Measurements from ENCODE around the gene LRRFIP1.

The LRRFIP1 gene

DNA sequence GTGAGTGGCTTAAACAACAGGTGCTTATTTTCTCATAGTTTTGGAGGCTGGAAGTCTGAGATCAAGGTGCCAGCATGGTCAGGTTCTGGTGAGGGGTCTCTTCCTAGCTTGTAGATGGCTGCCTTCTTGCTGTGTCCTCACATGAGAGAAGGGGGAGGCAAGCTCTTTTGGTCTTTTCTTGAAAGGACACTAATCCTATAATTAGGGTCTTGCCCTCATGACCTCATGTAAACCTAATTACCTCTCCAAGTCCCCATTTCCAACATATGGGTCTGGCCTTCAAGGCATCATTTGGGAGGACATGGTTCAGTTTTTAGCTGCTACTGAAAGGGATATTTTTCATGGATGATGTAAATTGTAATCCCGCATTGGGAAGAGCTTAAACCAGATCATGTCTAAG lies 189.1 kb downstream of the LRRFIP1 start:
- no peak overlapping the region for H3K9ac ChIP-seq (ENCODE audit: low read depth, low read length)
- H3K79me2 ChIP-seq (ENCODE audit: insufficient read depth, low read length), result no peaks in the 10 kb centered on the region
- H3K4me3 ChIP-seq (ENCODE audit: low read depth in 1 of 2, low read length in 2 of 2), result no peak overlapping the region
- no peaks in the 10 kb centered on the region for H3K4me1 ChIP-seq (ENCODE audit: insufficient read depth, low read length)
- peaks cover 9% of the 10 kb centered on the region for H3K27me3 ChIP-seq (ENCODE audit: insufficient read depth, low read length, poor library complexity)
- no peaks in the 10 kb centered on the region for H4K20me1 ChIP-seq (ENCODE audit: insufficient read depth, low read length)
- H2AFZ ChIP-seq (ENCODE audit: low read depth, low read length), result no peak overlapping the region
- no peak for DNase-seq
- H3K4me2 ChIP-seq (ENCODE audit: insufficient read depth, low read length), result no peak overlapping the region
- no peak for TF ChIP-seq EZH2 (IDR thresholded peaks at IDR 0.05; ENCODE audit: borderline replicate concordance, low read depth, low read length, severe bottlenecking)
- TF ChIP-seq, protein P1, sequence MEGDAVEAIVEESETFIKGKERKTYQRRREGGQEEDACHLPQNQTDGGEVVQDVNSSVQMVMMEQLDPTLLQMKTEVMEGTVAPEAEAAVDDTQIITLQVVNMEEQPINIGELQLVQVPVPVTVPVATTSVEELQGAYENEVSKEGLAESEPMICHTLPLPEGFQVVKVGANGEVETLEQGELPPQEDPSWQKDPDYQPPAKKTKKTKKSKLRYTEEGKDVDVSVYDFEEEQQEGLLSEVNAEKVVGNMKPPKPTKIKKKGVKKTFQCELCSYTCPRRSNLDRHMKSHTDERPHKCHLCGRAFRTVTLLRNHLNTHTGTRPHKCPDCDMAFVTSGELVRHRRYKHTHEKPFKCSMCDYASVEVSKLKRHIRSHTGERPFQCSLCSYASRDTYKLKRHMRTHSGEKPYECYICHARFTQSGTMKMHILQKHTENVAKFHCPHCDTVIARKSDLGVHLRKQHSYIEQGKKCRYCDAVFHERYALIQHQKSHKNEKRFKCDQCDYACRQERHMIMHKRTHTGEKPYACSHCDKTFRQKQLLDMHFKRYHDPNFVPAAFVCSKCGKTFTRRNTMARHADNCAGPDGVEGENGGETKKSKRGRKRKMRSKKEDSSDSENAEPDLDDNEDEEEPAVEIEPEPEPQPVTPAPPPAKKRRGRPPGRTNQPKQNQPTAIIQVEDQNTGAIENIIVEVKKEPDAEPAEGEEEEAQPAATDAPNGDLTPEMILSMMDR (IDR thresholded peaks at IDR 0.05; ENCODE audit: borderline replicate concordance, extremely low read depth, low read length, poor library complexity, severe bottlenecking), result no peak
- no peak overlapping the region for H3K27ac ChIP-seq (ENCODE audit: low read length)
- H3K36me3 ChIP-seq (ENCODE audit: insufficient read depth, low read length), result no peaks in the 10 kb centered on the region
- H3K9me3 ChIP-seq (ENCODE audit: insufficient read depth, low read length, severe bottlenecking), result no peaks in the 10 kb centered on the region
- ATAC-seq (ENCODE audit: insufficient read depth, low read depth), result no peak

DNA sequence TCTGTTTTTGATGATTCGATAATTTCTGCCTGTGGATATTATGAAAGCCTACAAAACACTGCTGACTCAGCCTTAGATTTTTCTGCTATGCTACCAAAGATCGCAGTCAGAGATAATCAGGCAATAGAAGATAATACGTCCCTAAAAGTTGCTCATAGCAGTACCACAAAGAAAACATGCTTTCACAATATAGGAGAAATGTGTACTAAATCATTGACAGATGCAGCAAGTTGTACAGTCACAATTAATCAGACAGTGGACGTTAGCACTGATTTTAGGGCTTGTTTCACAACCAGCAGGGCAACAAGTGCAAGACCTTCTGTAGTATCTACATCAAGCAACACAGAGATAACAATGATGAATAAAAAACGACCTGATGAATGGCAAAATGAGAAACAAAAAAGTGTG lies 190.7 kb downstream of the LRRFIP1 start:
- Histone ChIP-seq H3K36me3 (ENCODE audit: insufficient read depth, low read length) (no peaks in the 10 kb centered on the region), H3K4me2 (ENCODE audit: insufficient read depth, low read length) (no peak overlapping the region), H3K9me3 (ENCODE audit: insufficient read depth, low read length, severe bottlenecking) (no peaks in the 10 kb centered on the region), H3K9ac (ENCODE audit: low read depth, low read length) (no peak overlapping the region), H3K4me1 (ENCODE audit: insufficient read depth, low read length) (no peaks in the 10 kb centered on the region), H2AFZ (ENCODE audit: low read depth, low read length) (no peak overlapping the region), H3K27ac (ENCODE audit: low read length) (no peak overlapping the region), H3K27me3 (ENCODE audit: insufficient read depth, low read length, poor library complexity) (peaks cover 9% of the 10 kb centered on the region), H4K20me1 (ENCODE audit: insufficient read depth, low read length) (no peaks in the 10 kb centered on the region), H3K79me2 (ENCODE audit: insufficient read depth, low read length) (no peaks in the 10 kb centered on the region), H3K4me3 (ENCODE audit: low read depth in 1 of 2, low read length in 2 of 2) (no peak overlapping the region)
- no peak for DNase-seq
- TF ChIP-seq, protein P1 (IDR thresholded peaks at IDR 0.05; ENCODE audit: borderline replicate concordance, extremely low read depth, low read length, poor library complexity, severe bottlenecking), result no peak
- TF ChIP-seq EZH2 (IDR thresholded peaks at IDR 0.05; ENCODE audit: borderline replicate concordance, low read depth, low read length, severe bottlenecking), result no peak
- no peak for ATAC-seq (ENCODE audit: insufficient read depth, low read depth)

- DNase-seq, result no peak
- Histone ChIP-seq H3K9ac (ENCODE audit: low read depth, low read length) (no peak overlapping the region), H3K36me3 (ENCODE audit: insufficient read depth, low read length) (no peaks in the 10 kb centered on the region), H3K4me3 (ENCODE audit: low read depth in 1 of 2, low read length in 2 of 2) (no peak overlapping the region), H3K4me2 (ENCODE audit: insufficient read depth, low read length) (no peak overlapping the region), H4K20me1 (ENCODE audit: insufficient read depth, low read length) (no peaks in the 10 kb centered on the region), H3K4me1 (ENCODE audit: insufficient read depth, low read length) (no peaks in the 10 kb centered on the region), H3K79me2 (ENCODE audit: insufficient read depth, low read length) (no peaks in the 10 kb centered on the region), H3K9me3 (ENCODE audit: insufficient read depth, low read length, severe bottlenecking) (no peaks in the 10 kb centered on the region), H3K27ac (ENCODE audit: low read length) (no peak overlapping the region), H2AFZ (ENCODE audit: low read depth, low read length) (no peak overlapping the region), H3K27me3 (ENCODE audit: insufficient read depth, low read length, poor library complexity) (peaks cover 7% of the 10 kb centered on the region)
- TF ChIP-seq, protein P1 (IDR thresholded peaks at IDR 0.05; ENCODE audit: borderline replicate concordance, extremely low read depth, low read length, poor library complexity, severe bottlenecking), result no peak
- TF ChIP-seq EZH2 (IDR thresholded peaks at IDR 0.05; ENCODE audit: borderline replicate concordance, low read depth, low read length, severe bottlenecking), result no peak
- ATAC-seq (ENCODE audit: insufficient read depth, low read depth), result no peak
These were observed 191.8 kb downstream of the LRRFIP1 start for GRCh38 chr2:237819231-237819630.

DNA sequence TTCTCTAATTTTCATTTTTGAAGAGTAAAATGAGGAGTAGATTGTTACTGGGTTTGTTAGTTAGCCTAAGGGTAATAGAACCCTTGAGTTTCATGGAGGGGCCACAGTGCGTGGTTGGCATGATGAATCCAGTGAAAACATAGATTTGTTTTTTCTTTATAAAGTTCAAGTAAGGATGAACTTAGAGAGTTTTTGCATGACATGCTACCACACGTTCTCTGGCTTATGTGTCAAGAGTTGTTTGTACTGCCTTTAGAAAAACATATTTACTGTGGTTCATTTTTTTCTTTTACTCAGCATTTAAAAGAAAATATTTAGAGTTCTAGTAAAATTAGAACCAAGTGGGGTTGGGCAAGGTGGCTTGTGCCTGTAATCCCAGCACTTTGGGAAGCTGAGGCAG lies 193.0 kb downstream of the LRRFIP1 start:
- Histone ChIP-seq H3K4me3 (ENCODE audit: low read depth in 1 of 2, low read length in 2 of 2) (no peak overlapping the region), H3K27ac (ENCODE audit: low read length) (no peak overlapping the region), H2AFZ (ENCODE audit: low read depth, low read length) (no peak overlapping the region), H3K9me3 (ENCODE audit: insufficient read depth, low read length, severe bottlenecking) (no peaks in the 10 kb centered on the region), H4K20me1 (ENCODE audit: insufficient read depth, low read length) (no peaks in the 10 kb centered on the region), H3K9ac (ENCODE audit: low read depth, low read length) (no peak overlapping the region), H3K36me3 (ENCODE audit: insufficient read depth, low read length) (no peaks in the 10 kb centered on the region), H3K27me3 (ENCODE audit: insufficient read depth, low read length, poor library complexity) (peaks cover 10% of the 10 kb centered on the region), H3K79me2 (ENCODE audit: insufficient read depth, low read length) (no peaks in the 10 kb centered on the region), H3K4me1 (ENCODE audit: insufficient read depth, low read length) (no peaks in the 10 kb centered on the region), H3K4me2 (ENCODE audit: insufficient read depth, low read length) (no peak overlapping the region)
- ATAC-seq (ENCODE audit: insufficient read depth, low read depth), result no peak
- TF ChIP-seq EZH2 (IDR thresholded peaks at IDR 0.05; ENCODE audit: borderline replicate concordance, low read depth, low read length, severe bottlenecking), result no peak
- TF ChIP-seq, protein P1 (IDR thresholded peaks at IDR 0.05; ENCODE audit: borderline replicate concordance, extremely low read depth, low read length, poor library complexity, severe bottlenecking), result no peak
- DNase-seq, result no peak
